ENCODE data around the gene SLC1A1.

- no peak for TF ChIP-seq CTCF (IDR thresholded peaks at IDR 0.05)
- TF ChIP-seq POLR2AphosphoS5 (IDR thresholded peaks at IDR 0.05): no peak
These were observed 58.8 kb downstream of the SLC1A1 start for GRCh38 chr9:4548811-4549725.

All from breast epithelium (tissue), 3 donors.